CD4-positive, alpha-beta T cell treated with Interleukin-17A for 4 hours (primary cell): ENCODE measurements around the gene CDKN3.

Experiments used
- DNase-seq: peaks from one replicate; pipeline ENCODE4 v3.0.0-alpha.2; 2020; ENCODE audit warnings: mixed read lengths

The CDKN3 gene, protein sequence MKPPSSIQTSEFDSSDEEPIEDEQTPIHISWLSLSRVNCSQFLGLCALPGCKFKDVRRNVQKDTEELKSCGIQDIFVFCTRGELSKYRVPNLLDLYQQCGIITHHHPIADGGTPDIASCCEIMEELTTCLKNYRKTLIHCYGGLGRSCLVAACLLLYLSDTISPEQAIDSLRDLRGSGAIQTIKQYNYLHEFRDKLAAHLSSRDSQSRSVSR

GRCh38 chr14:54396493-54397335 is at the start of gene CDKN3:
Gene CDKN3, plus strand, starts transcription at chr14:54397007. Its CDS starts 62 bp downstream, at chr14:54397069.
- peak; percentile 98 for DNase-seq

GRCh38 chr14:54347044-54347443 is 49.8 kb upstream of the CDKN3 start:
- no peak for DNase-seq

- no peak for DNase-seq
Measured at GRCh38 chr14:54348001-54348611, 48.7 kb upstream of the CDKN3 start.

DNA sequence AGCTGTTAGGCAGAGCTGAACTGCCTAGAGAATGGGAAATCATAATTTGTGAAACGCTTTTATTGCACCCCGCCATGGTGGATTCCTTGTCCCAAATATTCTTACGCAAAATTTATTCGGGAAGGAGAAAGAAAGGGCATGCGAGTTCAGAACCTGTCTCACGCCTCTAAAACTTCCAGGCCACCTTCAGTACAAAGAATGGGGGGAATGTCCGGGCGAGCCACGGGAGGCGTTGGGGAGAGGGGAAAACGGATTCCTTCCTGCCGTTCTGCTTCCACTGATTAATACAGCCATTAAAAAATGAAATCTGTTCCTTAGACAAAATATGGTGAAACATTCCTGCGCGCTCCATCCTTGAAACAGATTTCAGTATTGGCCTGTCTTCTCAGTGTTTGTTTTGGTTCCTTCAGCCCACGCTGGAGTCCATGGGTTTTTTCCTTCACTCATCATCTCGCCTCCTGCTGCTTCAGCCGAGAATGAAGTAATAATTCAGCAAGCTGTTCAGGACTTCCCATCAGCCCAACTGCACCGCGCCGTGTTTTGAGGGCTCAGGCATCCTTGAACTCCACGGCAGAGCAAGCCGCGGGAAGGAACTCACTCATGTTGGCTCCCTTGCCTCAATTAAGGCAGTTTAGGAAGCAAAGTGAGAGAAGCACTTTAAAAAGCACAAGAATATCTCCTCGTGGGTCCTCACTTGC is 47.7 kb upstream of the CDKN3 start:
- no peak for DNase-seq

DNA sequence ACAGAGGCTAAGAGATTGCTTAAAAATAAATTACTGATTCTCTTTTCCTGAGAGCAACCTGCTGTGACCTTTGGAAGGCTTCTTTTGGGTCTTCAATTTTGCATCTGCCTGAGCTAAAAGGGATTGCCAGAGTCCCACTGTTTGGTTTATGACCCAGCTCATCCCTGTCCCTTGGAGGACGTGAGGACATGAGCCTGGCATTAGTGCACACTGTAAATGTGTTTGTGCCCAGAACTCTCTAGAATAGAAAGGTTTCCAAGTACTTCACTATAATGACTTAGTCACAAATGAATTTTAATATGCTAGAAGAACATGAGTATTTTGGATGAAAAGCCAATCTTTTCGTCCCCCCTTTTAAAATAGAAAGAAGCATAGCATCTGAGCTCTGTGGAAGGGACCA is 47.1 kb upstream of the CDKN3 start:
- DNase-seq = no peak

DNA sequence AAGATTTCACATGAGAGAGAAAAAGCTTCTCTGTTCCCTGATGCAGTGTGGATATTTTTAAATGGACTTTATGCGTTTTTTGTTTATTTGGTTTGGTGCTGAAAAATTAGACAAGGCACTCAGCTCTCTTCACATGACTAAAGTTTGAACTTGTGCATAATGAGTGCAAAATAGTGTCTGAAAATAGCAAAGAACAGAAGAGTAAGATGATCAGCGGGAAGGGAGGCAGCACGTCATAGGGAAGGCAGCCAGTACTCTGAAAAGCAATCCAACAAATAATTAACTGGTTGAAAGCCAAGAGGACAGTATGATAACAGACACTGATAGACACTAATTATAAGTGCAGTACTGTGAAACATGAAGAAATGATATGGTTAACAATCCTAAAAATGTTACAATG is 46.6 kb upstream of the CDKN3 start:
- no peak for DNase-seq

- no peak for DNase-seq
Measured at GRCh38 chr14:54353266-54353665, 43.5 kb upstream of the CDKN3 start.

- no peak for DNase-seq
Measured at GRCh38 chr14:54353694-54354093, 43.1 kb upstream of the CDKN3 start.

GRCh38 chr14:54354096-54354495 is 42.7 kb upstream of the CDKN3 start:
- DNase-seq = no peak

DNA sequence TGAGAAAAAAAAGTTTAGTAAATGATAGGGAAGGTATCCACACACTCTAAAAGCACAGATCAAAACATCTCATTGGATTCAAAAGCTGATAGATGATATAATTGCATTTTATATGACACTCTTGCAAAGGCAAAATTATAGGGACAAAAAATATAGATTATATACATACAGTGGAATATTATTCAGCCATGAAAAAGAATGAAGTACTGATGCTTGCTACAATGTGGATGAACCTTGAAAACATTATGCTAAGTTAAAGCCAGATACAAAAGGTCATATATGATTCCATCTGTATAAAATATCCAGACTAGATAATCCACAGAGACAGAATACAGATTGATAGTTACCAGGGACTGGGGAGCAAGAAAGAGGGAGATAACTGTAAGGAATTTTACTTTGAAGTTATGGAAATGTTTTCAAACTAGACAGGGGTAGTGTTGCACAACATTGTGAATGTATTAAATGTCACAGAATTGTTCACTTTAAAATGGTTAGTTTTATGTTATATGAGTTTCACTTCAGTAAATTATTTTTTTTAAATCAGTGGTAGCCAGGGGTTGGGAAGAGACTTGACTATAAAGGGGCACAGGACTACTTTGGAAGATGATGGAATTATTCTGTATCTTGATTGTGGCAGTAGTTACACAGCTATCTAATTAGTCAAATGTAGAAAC is 41.7 kb upstream of the CDKN3 start:
- no peak for DNase-seq

GRCh38 chr14:54355698-54356097 is 41.1 kb upstream of the CDKN3 start:
- no peak for DNase-seq

GRCh38 chr14:54356172-54356571 is 40.6 kb upstream of the CDKN3 start:
- no peak for DNase-seq

DNA sequence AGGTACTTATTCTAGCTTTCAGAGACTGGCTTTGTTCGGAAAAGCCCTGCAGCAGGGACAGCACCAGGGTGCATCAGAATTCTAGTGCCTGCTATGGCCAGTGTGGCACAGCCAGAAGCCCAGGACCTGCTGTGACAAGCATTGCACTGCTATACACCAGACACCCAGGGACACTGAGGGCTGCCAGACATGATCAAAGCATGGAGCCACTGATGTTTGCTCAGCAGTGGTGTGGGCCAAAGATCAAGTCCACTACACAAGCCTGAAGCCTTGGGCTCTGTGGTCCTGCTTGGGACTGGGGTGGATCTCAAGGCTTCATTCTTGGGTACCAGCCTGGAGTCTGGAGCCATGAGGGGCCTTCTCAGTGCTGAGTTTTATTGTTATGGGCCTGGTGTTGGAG is 36.1 kb upstream of the CDKN3 start:
- no peak for DNase-seq

DNA sequence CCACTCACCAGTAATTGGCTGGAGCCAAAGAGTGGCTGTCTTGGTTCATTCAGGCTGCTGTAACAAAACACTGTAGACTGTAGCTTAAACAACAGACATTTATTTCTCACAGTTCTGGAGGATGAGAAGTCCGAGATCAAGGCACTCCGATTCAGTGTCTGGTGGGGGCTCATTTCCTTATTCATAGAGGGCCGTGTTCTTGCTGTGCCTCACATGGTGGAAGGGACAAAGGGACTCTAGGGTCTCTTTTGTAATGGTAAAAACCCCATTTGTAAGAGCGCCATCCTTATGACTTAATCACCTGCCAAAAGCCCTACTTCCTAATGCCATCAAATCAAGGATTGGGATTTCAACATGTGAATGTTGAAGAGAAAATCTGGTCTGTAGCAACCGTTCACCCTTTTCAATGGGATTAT is 34.7 kb upstream of the CDKN3 start:
- DNase-seq = no peak

DNA sequence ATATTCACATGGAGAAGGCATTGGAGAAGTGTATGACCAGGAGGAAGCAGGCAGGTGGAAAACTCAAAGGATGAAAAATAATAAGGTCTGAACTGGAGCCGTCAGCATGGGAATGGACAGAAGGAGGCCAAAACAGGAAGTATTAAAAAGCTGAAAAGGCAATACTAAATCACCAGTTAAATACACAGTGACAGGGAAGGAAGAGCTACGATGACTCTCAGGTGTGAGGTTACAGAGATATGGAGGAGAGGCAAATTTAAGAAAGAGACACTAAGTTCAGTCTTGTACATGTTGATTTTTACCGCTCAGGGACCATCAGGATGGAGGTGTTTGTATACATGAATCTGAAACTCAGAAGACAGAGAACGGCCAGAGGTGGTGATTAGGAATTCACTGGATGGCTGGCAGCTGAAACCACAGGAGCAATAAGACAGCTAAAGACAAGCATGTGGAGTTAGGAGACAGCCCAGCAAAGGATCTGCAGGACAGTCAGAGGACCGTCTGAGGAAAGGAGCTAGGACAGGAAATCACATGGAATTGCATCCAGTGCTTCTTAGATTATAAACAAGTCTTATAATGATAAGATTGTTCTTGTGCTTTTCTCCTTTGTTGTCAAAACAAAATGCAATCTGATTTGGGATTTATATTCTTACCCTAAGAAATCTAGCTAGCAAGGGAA is 33.9 kb upstream of the CDKN3 start:
- no peak for DNase-seq

GRCh38 chr14:54364555-54365415 is 32.0 kb upstream of the CDKN3 start:
- DNase-seq = no peak

GRCh38 chr14:54366736-54367735 is 29.8 kb upstream of the CDKN3 start:
- peak; percentile 43 for DNase-seq

DNA sequence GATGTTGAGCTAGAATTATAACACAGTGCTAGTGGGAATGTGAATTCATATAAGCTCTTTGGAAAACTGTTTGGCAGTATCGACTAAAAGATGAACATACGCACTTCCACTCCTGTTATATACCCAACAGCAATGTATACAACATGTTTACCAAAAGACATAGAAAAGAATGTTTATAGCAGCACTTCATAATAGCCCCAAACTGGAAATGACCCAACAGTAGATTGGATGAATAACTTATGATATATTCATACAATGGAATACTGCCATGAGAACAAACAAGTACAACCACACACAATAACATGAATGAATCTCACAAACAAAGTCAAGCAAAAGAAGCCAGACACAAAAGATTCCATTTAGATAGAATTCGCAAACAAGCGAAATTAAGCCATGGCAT is 28.5 kb upstream of the CDKN3 start:
- DNase-seq = no peak

DNA sequence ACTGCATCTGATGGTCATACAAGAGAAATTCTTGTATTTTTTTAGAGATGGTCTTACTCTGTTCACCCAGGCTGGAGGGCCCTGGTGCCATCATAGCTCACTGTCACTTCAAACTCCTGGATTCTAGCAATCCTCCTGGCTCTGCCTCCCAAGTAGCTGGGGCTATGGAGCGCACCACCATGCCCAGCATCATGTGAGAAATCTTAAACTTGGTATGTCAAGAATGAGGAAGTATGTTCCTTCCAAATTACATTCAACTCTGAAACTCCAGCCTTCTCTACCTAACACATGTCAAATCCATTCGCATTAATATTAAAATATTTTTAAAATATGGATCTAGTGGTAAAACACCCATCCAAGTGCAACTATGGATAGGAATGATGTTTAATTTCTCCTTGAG is 27.5 kb upstream of the CDKN3 start:
- no peak for DNase-seq
